Stimulated activated CD4-positive, alpha-beta T cell treated with anti-CD3 and anti-CD28 coated beads, Interleukin-4, amount 100 ng/mL, for 24 hours (primary cell): ENCODE data around the gene FBXL3.

Source experiments
- DNase-seq: peaks from one replicate; pipeline ENCODE4 v3.0.0-alpha.2; 2020

The FBXL3 gene, protein sequence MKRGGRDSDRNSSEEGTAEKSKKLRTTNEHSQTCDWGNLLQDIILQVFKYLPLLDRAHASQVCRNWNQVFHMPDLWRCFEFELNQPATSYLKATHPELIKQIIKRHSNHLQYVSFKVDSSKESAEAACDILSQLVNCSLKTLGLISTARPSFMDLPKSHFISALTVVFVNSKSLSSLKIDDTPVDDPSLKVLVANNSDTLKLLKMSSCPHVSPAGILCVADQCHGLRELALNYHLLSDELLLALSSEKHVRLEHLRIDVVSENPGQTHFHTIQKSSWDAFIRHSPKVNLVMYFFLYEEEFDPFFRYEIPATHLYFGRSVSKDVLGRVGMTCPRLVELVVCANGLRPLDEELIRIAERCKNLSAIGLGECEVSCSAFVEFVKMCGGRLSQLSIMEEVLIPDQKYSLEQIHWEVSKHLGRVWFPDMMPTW

GRCh38 chr13:77026861-77027621, at the start of gene FBXL3:
FBXL3 (minus strand) TSS chr13:77027159; CDS start chr13:77021860, 5,299 bp downstream.
- DNase-seq = peak; percentile 82

DNA sequence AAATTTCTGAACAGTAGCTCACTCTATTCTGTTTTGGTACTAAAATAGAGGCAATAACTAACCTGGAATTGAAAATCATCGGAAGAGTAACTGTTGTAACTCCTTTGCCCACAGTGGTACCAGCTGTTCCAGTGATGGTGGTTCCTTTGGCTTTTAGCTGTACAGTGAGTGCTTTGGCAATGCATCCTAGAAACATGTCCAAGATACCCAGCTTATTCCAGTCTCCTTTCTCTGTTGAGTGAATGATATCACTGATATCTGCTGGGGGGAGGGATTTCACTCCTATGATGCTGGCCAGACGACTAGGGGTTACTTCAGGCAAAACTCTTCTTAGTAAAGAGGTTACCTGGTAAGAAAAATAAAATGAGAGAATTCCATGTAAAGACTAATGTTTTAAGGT, 40.6 kb upstream of the FBXL3 start:
- DNase-seq = no peak

- DNase-seq = no peak
Observed at GRCh38 chr13:77065461-77066147, 38.6 kb upstream of the FBXL3 start.

GRCh38 chr13:77062097-77062496, 35.1 kb upstream of the FBXL3 start:
- DNase-seq = no peak

DNA sequence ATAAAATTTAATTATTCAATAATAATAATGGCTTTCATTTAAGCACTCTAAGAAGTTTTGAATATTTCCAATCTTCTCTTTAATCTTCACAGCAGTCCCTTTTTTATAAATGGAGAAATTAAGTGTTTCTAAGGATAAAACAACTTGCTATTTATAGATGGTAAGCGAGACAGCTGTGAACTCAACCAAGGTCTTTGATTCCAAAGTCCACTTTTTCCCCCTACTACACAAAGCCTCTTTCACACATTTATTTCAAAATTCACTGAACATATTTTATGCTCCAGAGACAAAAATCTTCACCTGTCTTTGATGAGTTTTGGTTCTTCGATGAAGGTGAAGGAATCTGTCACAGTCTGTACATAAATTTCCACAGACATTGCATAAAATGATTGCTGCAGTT, 34.4 kb upstream of the FBXL3 start:
- no peak for DNase-seq

GRCh38 chr13:77056886-77057285, 29.9 kb upstream of the FBXL3 start:
- no peak for DNase-seq

- no peak for DNase-seq
Observed at GRCh38 chr13:77056382-77056781, 29.4 kb upstream of the FBXL3 start.

GRCh38 chr13:77055158-77055557, 28.2 kb upstream of the FBXL3 start:
- no peak for DNase-seq

- DNase-seq = no peak
Observed at GRCh38 chr13:77053192-77053591, 26.2 kb upstream of the FBXL3 start.

DNA sequence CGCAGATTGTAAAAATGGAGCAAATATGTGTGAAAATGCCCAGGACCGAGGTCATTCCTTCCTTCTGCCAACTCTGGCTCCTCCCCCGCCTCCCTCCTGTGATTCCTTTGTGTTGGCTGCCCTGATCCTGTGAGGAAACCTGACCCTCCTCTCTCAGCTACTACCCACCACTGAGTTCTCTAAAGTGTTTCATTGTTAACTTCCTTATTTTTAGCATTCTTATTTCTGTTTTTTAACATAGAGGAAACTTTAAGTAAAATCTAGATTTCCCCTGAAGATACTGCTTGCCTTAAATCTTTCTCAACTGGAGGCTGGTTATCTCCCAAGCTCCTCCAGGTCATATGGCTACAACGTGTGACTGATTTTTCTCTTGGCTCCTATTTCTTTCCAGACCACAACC, 21.7 kb upstream of the FBXL3 start:
- DNase-seq = no peak

GRCh38 chr13:77047649-77048343, 20.8 kb upstream of the FBXL3 start:
- no peak for DNase-seq

DNA sequence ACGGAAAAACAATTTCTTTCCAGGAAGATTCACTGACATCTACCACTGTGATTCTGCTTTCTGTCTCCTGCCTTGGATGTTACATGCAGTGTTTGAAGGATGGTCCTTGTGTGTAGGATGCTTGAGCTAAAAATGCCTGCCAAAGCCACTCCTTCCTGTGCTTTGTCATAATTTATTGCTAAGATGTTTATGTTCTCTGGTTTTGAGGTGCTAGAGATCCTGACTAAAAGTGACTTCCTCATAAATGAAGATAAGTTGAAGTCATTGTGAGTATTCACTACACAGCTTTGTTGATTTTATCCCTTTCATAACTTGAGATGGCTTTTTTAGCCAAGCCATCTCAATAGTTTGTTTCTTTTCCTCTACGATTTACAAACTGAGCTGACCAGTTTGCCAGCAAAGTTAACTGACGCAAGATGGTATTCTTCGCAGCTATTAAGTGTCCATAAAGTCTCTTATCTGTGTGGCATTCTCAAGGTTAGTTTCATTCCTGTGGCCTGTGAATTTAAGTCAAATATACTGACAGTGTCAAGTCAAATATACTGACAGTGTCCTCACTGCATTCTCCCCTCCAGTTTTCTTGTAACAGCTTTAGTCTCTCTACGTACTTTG, 15.7 kb upstream of the FBXL3 start:
- no peak for DNase-seq

DNA sequence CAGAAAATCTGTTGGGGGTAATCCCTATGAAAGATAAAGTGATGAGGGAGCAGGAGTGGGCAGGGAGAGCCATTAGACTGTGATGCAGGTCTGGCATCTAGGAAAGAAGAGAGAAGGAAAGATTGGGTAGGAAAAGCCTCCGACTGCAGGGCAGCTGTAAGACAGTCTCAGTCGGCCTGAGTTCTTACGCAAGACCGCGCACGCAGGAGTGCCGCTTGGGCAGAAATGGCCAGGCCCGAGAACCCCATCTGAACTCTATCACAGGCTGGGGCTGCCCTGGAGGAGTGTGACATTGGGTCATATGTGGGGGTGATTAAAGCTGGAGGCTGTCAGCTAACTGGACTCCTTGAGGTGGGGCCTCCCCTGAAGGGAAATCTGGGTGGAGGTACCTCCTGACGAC, 13.9 kb upstream of the FBXL3 start:
- no peak for DNase-seq

GRCh38 chr13:77040076-77040475, 13.1 kb upstream of the FBXL3 start:
- no peak for DNase-seq

GRCh38 chr13:77038907-77039480, 12.0 kb upstream of the FBXL3 start:
- no peak for DNase-seq

DNA sequence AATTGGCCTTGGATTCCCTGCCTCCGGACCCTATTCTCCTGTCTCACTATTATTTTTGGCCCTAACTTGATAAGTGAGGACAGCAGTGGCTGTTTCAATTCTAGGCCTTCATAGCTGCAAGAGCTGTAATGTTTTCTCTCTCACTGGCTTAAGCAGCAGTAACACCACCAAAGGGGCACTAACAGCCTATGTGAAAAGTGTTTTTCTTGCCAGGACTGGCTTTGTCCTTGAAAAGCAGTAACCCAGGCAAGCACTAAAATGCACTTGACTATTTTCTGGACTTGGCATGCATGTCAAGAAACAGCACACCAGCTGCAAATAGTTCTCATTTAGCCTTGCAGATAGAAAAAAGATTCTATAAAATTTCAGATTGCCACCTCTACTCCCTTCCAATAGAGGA, 9.3 kb upstream of the FBXL3 start:
- no peak for DNase-seq

GRCh38 chr13:77034881-77035280, 7.9 kb upstream of the FBXL3 start:
- no peak for DNase-seq

DNA sequence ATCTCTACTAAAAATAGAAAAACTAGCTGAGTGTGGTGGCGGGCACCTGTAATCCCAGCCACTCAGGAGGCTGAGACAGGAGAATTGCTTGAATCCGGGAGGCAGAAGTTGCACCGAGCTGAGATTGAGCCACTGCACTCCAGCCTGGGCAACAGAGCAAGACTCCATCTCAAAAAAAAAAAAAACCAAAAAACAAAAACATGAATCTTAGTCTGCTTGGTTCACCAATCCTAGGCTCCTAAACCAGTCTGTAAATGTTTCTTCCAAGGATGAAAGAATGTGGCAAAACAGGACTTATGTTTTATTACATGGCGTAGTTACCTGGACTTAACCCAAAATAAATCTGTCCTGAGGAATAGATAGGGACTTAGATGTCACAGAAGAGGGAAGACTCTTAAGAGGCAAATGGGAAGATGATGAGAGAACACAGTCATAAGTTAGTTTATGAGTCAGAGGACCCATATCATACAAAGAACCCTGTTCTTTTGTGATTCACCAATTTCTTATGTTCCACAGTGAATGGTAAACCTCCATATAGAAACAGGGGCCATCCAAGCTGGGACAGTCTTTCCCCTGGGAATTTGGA, 6.9 kb upstream of the FBXL3 start:
- DNase-seq = no peak

GRCh38 chr13:77031656-77032243, 4.8 kb upstream of the FBXL3 start:
- no peak for DNase-seq

GRCh38 chr13:77029436-77029835, 2.5 kb upstream of the FBXL3 start:
- DNase-seq = no peak

DNA sequence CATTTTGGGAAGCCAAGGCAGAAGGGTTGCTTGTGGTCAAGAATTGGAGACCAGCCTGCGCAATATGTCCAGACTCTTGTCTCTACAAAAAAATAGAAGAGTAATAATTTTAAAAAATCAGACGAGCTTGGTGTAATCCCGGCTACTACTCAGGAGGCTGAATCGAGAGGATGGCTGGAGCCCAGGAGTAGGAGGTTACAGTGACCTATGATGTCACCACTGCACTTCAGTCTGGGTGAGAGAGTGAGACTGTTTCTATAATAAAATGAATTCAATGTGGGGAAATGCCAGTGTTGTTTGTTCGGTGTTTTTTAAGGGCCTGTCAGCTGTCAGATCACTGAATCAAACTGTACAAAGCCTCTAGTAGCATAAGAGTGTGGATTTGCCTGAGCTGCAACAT, 1.2 kb upstream of the FBXL3 start:
- no peak for DNase-seq
